ENCODE data around the gene OR51V1. TPM values are rescaled to one million over a fixed set of nuclear protein-coding genes. Genes with fewer than 3 reads are reported as not detected.
"Not testable (repeated sequence)": the region's sequence is repeated elsewhere in the genome, so short reads cannot be mapped to it uniquely, and the experiment has no call there.

OR51V1 gene
- total RNA-seq, 2 experiments from 2014 or later = not detected

- H3K9me3 Mint-ChIP-seq, H3K4me1 Mint-ChIP-seq, H3K27ac Mint-ChIP-seq, H3K4me3 Mint-ChIP-seq, H3K36me3 Mint-ChIP-seq, H3K27me3 Mint-ChIP-seq, DNase-seq: not testable (repeated sequence)
Observed at GRCh38 chr11:5160217-5160616, 40.3 kb downstream of the OR51V1 start.

DNA sequence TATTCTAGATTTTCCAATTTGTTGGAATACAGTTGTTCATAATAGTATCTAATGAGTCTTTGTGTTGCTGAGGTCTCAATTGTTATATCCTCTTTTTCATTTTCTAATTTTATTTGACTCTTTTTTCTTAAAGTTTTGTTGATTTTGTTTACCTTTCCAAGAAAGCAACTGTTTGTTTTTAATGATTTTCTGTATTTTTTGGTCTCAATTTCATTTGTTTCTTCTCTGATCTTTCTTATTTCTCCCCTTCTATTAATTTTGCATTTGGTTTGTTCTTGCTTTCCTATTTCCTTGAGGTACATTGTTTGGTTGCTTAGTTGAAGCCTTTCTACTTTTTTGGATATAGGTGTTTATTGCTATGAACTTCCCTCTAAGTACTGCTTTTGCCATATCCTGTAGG lies 40.7 kb downstream of the OR51V1 start:
- peaks cover 8% of the 10 kb centered on the region for H3K27me3 Mint-ChIP-seq
- no peaks in the 10 kb centered on the region for H3K36me3 Mint-ChIP-seq
- H3K27ac Mint-ChIP-seq = no peak overlapping the region

GRCh38 chr11:5154657-5155056 lies 45.8 kb downstream of the OR51V1 start, which contains the start of gene OR52A1:
Gene OR52A1 (minus strand): TSS chr11:5154757. CDS start chr11:5152369, 2,388 bp downstream.
- Mint-ChIP-seq H3K36me3 (no peaks in the 10 kb centered on the region), H3K4me3 (no peak within 1 kb of the TSS)

More for the DNA sequence above, 40.7 kb downstream of the OR51V1 start:
- H3K4me1 Mint-ChIP-seq = no peaks in the 10 kb centered on the region
- H3K9me3 Mint-ChIP-seq = no peaks in the 10 kb centered on the region
- no peak overlapping the region for H3K4me3 Mint-ChIP-seq
- no peak for DNase-seq

DNA sequence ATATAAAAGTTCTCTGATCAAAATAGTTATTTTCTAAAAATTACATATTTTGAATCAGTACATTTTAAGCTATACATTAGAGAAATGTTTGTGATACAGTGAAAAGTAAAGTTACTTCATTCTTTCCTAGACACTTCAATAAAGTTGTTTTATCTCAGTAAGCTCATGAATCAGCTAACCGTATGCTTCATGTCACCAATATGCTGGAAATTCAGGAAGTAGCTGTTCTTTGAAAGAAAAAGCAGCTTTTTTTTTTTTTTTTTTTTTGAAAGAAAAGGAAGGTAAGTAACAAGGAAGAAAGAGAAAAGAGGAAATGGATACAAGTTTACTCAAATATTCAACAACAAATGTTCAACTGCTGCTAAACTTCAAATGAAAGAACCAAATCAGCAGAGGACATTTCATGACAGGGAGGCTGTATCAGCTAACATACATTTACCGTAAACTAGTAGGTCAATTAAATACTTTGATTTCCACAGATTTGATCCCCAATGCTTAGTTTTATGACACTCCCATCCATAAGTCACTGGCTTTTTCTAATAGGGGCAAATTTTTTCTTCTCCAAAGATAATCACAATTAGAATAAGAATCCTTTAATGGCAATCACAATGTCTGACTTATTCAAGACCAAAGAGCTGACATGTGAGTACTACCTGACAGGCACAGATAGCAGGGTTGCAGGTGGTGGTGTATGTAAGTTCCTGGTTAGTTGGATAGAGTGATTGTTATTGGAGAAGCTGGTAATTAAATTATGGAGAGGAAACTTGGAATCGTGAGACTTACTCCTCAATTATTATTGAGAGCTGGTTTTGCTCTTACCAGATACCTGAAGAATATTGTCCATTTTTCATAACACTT lies 46.7 kb downstream of the OR51V1 start:
- Mint-ChIP-seq H3K4me1 (no peaks in the 10 kb centered on the region), H3K9me3 (no peaks in the 10 kb centered on the region), H3K27ac (no peak overlapping the region), H3K36me3 (no peaks in the 10 kb centered on the region), H3K27me3 (no peaks in the 10 kb centered on the region), H3K4me3 (no peak overlapping the region)
- no peak for DNase-seq

More at GRCh38 chr11:5154657-5155056, 45.8 kb downstream of the OR51V1 start, which contains the start of gene OR52A1:
- H3K4me1 Mint-ChIP-seq = no peaks in the 10 kb centered on the region
- DNase-seq = no peak
- no peak within 1 kb of the TSS for H3K27ac Mint-ChIP-seq
- H3K9me3 Mint-ChIP-seq = no peaks in the 10 kb centered on the region
- H3K27me3 Mint-ChIP-seq = peaks cover 4% of the 10 kb centered on the region

- Mint-ChIP-seq H3K4me1 (no peaks in the 10 kb centered on the region), H3K36me3 (no peaks in the 10 kb centered on the region), H3K27ac (no peak overlapping the region), H3K27me3 (no peaks in the 10 kb centered on the region), H3K9me3 (no peaks in the 10 kb centered on the region), H3K4me3 (no peak overlapping the region)
- DNase-seq = no peak
Observed at GRCh38 chr11:5151713-5152153, 48.7 kb downstream of the OR51V1 start.

Other genes with a start within 250 kb of the OR51V1 start
- not detected for gene OR51A2, start 245.0 kb downstream of the OR51V1 start, total RNA-seq
- not detected for gene OR51L1, start 205.8 kb downstream of the OR51V1 start, total RNA-seq
- gene OR52J3, start 154.2 kb downstream of the OR51V1 start, total RNA-seq = not detected
- not detected for gene OR52E2, start 141.1 kb downstream of the OR51V1 start, total RNA-seq
- gene OR52E1, start 131.1 kb downstream of the OR51V1 start, total RNA-seq = not detected
- gene OR52A5, start 62.3 kb downstream of the OR51V1 start, total RNA-seq = not detected
- gene OR52A1, start 45.9 kb downstream of the OR51V1 start, total RNA-seq = not detected
- gene HBB, start 26.4 kb upstream of the OR51V1 start, total RNA-seq = not detected
- not detected for gene HBD, start 33.8 kb upstream of the OR51V1 start, total RNA-seq
- gene HBG1, start 49.2 kb upstream of the OR51V1 start, total RNA-seq = not detected
- not detected for gene HBG2, start 54.1 kb upstream of the OR51V1 start, total RNA-seq
- gene HBE1, start 69.3 kb upstream of the OR51V1 start, total RNA-seq = not detected
- gene OR51B4, start 101.3 kb upstream of the OR51V1 start, total RNA-seq = not detected
- gene OR51B2, start 123.6 kb upstream of the OR51V1 start, total RNA-seq = not detected
- gene OR51B5, start 142.8 kb upstream of the OR51V1 start, total RNA-seq = not detected
- gene OR51B6, start 150.8 kb upstream of the OR51V1 start, total RNA-seq = not detected
- gene OR51M1, start 183.1 kb upstream of the OR51V1 start, total RNA-seq = not detected
- not detected for gene OR51Q1, start 221.4 kb upstream of the OR51V1 start, total RNA-seq
- gene OR51I1, start 240.8 kb upstream of the OR51V1 start, total RNA-seq = not detected
- not detected for gene OR51I2, start 248.6 kb upstream of the OR51V1 start, total RNA-seq

All from activated naive CD8-positive, alpha-beta T cell treated with anti-CD3 and anti-CD28 coated beads for 36 hours (primary cell).